ENCODE measurements around the gene SCRN2.

Gene SCRN2

DNA sequence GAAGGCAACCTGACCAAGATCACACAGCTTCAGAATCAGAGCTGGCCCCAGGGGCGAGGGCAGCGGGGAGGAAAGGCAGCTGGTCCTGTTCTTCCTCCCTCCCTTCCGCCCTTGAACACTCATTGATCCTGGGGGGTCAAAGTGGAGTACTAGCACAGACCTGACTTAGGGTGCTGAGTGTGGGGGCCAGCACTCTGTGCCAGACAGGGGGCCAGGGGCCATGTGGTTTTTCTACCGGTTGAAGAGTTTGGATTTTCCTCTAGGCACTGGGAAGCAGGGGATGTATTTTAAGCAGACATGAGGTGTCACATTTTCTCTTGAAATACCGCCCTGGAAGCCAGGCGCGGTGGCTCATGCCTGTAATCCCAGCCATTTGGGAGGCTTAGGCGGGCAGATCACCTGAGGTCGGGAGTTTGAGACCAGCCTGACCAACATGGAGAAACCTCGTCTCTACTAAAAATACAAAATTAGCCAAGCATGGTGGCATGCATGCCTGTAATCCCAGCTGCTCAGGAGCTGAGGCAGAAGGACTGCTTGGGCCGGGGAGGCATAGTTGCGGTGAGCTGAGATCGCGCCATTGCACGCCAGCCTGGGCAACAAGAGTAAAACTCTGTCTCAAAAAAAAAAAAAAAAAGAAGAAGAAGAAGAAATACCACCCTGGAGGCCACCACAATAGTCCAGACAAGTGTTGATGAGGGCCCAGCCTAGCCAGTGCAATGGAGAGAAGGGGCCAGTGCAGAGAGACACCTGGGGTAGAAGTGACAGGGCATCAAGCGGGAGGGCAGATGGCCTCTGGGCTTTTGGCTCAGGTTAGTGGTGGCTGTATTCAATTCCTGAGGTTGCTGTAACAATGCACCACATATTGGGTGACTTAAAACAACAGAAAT, 34.8 kb downstream of the SCRN2 start:
- Histone ChIP-seq H3K9me3 (ENCODE audit: severe bottlenecking) (no peaks in the 10 kb centered on the region), H3K36me3 (peaks cover 31% of the 10 kb centered on the region), H3K27ac (no peak overlapping the region; the same call in 1 of the 2 replicates), H3K4me3 (ENCODE audit: low read depth, low read length) (no peak overlapping the region), H3K27me3 (ENCODE audit: insufficient read depth, low read depth, severe bottlenecking) (no peaks in the 10 kb centered on the region)
- TF ChIP-seq, protein P1, sequence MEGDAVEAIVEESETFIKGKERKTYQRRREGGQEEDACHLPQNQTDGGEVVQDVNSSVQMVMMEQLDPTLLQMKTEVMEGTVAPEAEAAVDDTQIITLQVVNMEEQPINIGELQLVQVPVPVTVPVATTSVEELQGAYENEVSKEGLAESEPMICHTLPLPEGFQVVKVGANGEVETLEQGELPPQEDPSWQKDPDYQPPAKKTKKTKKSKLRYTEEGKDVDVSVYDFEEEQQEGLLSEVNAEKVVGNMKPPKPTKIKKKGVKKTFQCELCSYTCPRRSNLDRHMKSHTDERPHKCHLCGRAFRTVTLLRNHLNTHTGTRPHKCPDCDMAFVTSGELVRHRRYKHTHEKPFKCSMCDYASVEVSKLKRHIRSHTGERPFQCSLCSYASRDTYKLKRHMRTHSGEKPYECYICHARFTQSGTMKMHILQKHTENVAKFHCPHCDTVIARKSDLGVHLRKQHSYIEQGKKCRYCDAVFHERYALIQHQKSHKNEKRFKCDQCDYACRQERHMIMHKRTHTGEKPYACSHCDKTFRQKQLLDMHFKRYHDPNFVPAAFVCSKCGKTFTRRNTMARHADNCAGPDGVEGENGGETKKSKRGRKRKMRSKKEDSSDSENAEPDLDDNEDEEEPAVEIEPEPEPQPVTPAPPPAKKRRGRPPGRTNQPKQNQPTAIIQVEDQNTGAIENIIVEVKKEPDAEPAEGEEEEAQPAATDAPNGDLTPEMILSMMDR (IDR thresholded peaks at IDR 0.05; ENCODE audit: low read depth, low read length) = no peak
- peak; percentile 65 for DNase-seq

DNA sequence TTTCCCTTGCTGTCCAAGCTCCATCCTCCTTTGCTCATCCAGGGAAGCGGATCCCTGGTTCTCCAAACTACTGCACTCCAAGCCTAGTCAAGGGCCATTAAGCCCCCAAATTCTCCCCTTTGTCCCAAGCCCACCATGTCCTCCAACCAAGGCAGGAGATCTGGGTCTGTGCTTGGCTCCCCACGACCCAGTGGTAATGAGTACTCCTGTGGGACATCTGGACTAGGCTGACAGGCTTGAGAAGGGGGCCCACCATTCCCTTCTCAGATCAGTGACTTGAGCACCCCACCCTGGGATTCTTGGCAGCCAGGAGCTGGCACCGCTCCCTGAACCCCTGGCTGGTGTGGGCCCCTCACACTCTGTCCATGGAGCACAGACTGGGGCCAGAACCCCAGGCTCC, 36.6 kb downstream of the SCRN2 start:
- Histone ChIP-seq H3K36me3 (peaks cover 27% of the 10 kb centered on the region), H3K27me3 (ENCODE audit: insufficient read depth, low read depth, severe bottlenecking) (no peaks in the 10 kb centered on the region), H3K4me3 (ENCODE audit: low read depth, low read length) (no peak overlapping the region), H3K9me3 (ENCODE audit: severe bottlenecking) (no peaks in the 10 kb centered on the region), H3K27ac (no peak overlapping the region)
- no peak for DNase-seq
- TF ChIP-seq, protein P1 (IDR thresholded peaks at IDR 0.05; ENCODE audit: low read depth, low read length) = no peak

DNA sequence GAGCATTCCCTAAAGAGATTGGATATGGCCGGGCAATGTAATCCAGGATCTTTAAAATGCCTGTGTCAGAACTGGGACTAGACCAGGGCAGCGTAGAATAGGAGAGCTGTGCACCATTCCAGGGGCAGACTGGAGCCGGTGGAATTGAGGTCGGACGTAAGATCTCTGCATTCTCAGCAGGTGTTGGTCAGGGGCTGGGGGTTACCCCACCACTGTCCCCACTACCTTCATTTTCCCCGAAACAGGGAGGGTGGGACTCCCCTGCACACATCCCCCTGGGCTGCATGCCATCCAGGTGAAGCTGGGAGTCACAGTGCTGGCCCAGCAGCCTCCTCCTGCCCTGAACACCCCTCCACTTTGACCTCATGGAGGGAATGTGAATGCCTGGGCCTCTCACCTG, 37.3 kb downstream of the SCRN2 start:
- Histone ChIP-seq H3K9me3 (ENCODE audit: severe bottlenecking) (no peaks in the 10 kb centered on the region), H3K36me3 (peaks cover 20% of the 10 kb centered on the region), H3K4me3 (ENCODE audit: low read depth, low read length) (no peak overlapping the region), H3K27me3 (ENCODE audit: insufficient read depth, low read depth, severe bottlenecking) (no peaks in the 10 kb centered on the region), H3K27ac (no peak overlapping the region)
- TF ChIP-seq, protein P1 (IDR thresholded peaks at IDR 0.05; ENCODE audit: low read depth, low read length) = no peak
- no peak for DNase-seq

DNA sequence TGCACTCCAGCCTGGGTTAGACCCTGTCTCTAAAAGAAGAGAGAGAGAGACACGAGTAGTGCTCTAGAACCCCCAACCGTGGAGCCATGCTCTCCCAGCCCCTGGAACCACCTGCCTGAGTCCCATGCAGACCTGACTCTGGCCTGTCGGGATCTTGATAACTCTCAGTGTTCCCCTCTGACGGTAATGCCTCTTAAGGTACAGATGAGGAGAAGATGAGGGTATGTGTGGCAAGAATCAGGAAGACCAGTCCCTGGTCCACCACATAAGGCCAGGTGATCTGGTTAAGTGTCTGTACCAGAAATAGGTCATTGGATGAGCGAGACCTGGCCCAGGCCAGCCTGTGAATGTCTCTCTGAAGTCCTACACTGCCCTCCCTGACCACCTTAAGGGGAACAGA, 37.9 kb downstream of the SCRN2 start:
- Histone ChIP-seq H3K36me3 (peaks cover 15% of the 10 kb centered on the region), H3K9me3 (ENCODE audit: severe bottlenecking) (no peaks in the 10 kb centered on the region), H3K27ac (no peak overlapping the region), H3K27me3 (ENCODE audit: insufficient read depth, low read depth, severe bottlenecking) (no peaks in the 10 kb centered on the region), H3K4me3 (ENCODE audit: low read depth, low read length) (no peak overlapping the region)
- DNase-seq = no peak
- TF ChIP-seq, protein P1 (IDR thresholded peaks at IDR 0.05; ENCODE audit: low read depth, low read length) = no peak

DNA sequence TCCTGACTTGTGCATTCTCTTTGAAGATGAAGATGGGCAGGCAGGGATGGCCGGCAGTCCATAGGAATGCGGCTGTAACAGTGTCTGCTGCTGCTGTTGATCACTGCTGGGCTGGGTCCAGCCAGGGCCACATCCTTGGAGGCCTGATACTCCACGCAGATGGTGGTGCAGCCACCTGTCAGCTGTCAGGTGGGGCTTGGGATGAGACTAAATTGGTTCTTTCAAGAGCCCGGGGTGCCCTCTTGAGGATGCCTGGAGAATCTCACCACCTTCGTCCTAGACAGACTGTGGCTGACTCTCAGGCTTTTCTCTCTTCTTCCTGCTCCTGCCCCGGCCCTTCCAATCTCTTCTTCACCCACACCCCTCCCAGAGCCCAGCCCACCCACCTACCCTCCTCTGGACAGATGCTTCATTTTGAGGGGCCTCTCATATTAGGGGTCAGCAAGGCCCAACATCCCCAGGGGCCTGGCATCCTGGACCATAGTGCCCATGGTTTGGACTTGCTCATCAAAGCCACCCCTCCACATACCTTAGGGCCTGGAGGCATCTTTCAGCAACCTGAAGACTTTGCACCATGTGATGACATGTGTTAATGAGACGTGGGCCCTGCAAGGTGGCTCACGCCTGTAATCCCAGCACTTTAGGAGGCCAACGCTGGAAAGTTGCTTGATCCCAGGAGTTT, 38.6 kb downstream of the SCRN2 start:
- TF ChIP-seq, protein P1 (IDR thresholded peaks at IDR 0.05; ENCODE audit: low read depth, low read length) = peak; percentile 90
- no peaks in the 10 kb centered on the region for H3K9me3 ChIP-seq (ENCODE audit: severe bottlenecking)
- H3K36me3 ChIP-seq = peaks cover 8% of the 10 kb centered on the region
- no peak overlapping the region for H3K27ac ChIP-seq
- H3K4me3 ChIP-seq (ENCODE audit: low read depth, low read length) = no peak overlapping the region
- DNase-seq = peak; percentile 94
- no peaks in the 10 kb centered on the region for H3K27me3 ChIP-seq (ENCODE audit: insufficient read depth, low read depth, severe bottlenecking)

Data from WERI-Rb-1 (cell line).